ENCODE results near the gene IRS2. TPM values are rescaled to one million over a fixed set of nuclear protein-coding genes. Genes with fewer than 3 reads are reported as not detected.

The IRS2 gene
- total and polyA plus RNA-seq, 2 of the 8 experiments (the other 6 are each of a cell fraction or from before 2014, with no cell fraction given) = 2.6 to 17.0 TPM

GRCh38 chr13:109812382-109812781 is 26.0 kb upstream of the IRS2 start:
- H2AK5ac ChIP-seq (ENCODE audit: low read depth, low read length) = no peak overlapping the region
- no peaks in the 10 kb centered on the region for H3K79me1 ChIP-seq (ENCODE audit: low read depth, low read length)
- WGBS, 2 experiments (ENCODE audit: extremely low coverage in 1 of 2, insufficient coverage in 1 of 2, insufficient read length in 1 of 2, insufficient replicate concordance in 2 of 2, low coverage in 1 of 2, low lambda C conversion rate in 2 of 2, missing lambda C conversion rate in 1 of 2) = 96% methylated on average over 8 of the region's 8 CpGs; no CpG with 5 or more reads in 1 of the 2 experiments
- H3K79me2 ChIP-seq (ENCODE audit: control insufficient read depth in 1 of 2, insufficient read depth in 2 of 2, low read length in 2 of 2) = no peaks in the 10 kb centered on the region
- H3K36me3 ChIP-seq (ENCODE audit: control insufficient read depth in 2 of 4, insufficient read depth in 4 of 4, low read length in 3 of 4) = no peaks in the 10 kb centered on the region
- no peak overlapping the region for H3K4me2 ChIP-seq (ENCODE audit: insufficient read depth in 1 of 2, low read depth in 2 of 2, low read length in 2 of 2)
- no peak overlapping the region for H3K4ac ChIP-seq (replicated peaks; ENCODE audit: insufficient read length, low read depth, low read length)
- ChIA-PET CTCF (ENCODE audit: partially characterized antibody) (interaction anchor here (0.8 to 1.0 kb wide), 2 partner anchors 19 to 255 kb away, joined by 3 read pairs; no protein-coding TSS in a partner anchor), POLR2A (ENCODE audit: partially characterized antibody) (no interaction called here)
- H3K14ac ChIP-seq (ENCODE audit: insufficient read length) = no peak overlapping the region
- H2BK12ac ChIP-seq (ENCODE audit: low read depth, low read length) = no peak overlapping the region
- H2BK5ac ChIP-seq (ENCODE audit: low read depth, low read length) = no peak overlapping the region
- H3K4me3 ChIP-seq (ENCODE audit: extremely low read depth in 1 of 4, insufficient read depth in 2 of 4, low read depth in 3 of 4, low read length in 4 of 4) = no peak overlapping the region
- H4K20me1 ChIP-seq (replicated peaks in 1 of 2; ENCODE audit: control insufficient read depth in 1 of 2, insufficient read depth in 2 of 2, low read length in 2 of 2) = no peaks in the 10 kb centered on the region
- H3K27me3 ChIP-seq (replicated peaks in 1 of 4; ENCODE audit: control insufficient read depth in 3 of 4, extremely low read depth in 1 of 4, insufficient read depth in 3 of 4, low read length in 3 of 4) = no peaks in the 10 kb centered on the region; a peak in 1 of 7 replicates
- no peak overlapping the region for H2BK120ac ChIP-seq (replicated peaks; ENCODE audit: low read depth, low read length)
- H3K23me2 ChIP-seq (ENCODE audit: low read depth, low read length) = no peaks in the 10 kb centered on the region
- H3K56ac ChIP-seq (replicated peaks; ENCODE audit: insufficient read length, low read depth, low read length) = no peak overlapping the region
- no peak overlapping the region for H4K8ac ChIP-seq (ENCODE audit: extremely low read depth, insufficient read depth, low read length)
- no peak overlapping the region for H3K27ac ChIP-seq (ENCODE audit: low read depth, low read length)
- DNase-seq (ENCODE audit: low read depth in 1 of 2, low spot score in 2 of 2) (no peak), FAIRE-seq (no peak)
- no peak overlapping the region for H2BK20ac ChIP-seq (ENCODE audit: low read length)
- no peak overlapping the region for H3K9ac ChIP-seq (replicated peaks in 1 of 4; ENCODE audit: extremely low read depth in 1 of 4, low read depth in 3 of 4, low read length in 3 of 4)
- H3K4me1 ChIP-seq (replicated peaks in 1 of 4; ENCODE audit: control insufficient read depth in 3 of 4, insufficient read depth in 4 of 4, low read length in 3 of 4) = peaks cover 0 to 7% (median 3%) of the 10 kb centered on the region in 4 experiments; a peak in 2 of 7 replicates
- H3K9me3 ChIP-seq (ENCODE audit: insufficient read depth in 2 of 2, low read depth in 1 of 2, low read length in 1 of 2) = no peaks in the 10 kb centered on the region
- no peak overlapping the region for H4K5ac ChIP-seq (ENCODE audit: insufficient read length, low read depth, low read length)
- H3K18ac ChIP-seq (ENCODE audit: extremely low read depth, low read length) = no peak overlapping the region
- H3K23ac ChIP-seq (ENCODE audit: insufficient read length) = no peak overlapping the region
- H4K91ac ChIP-seq (replicated peaks; ENCODE audit: insufficient read length, low read length) = no peak overlapping the region
- H2AFZ ChIP-seq (ENCODE audit: low read length) = no peak overlapping the region
- no peak overlapping the region for H2BK15ac ChIP-seq (ENCODE audit: low read length)
- TF ChIP-seq MAX (IDR thresholded peaks at IDR 0.05) (no peak), ASH2L (IDR thresholded peaks at IDR 0.05; ENCODE audit: low read length) (no peak), ZNF274 (IDR thresholded peaks at IDR 0.05; ENCODE audit: borderline replicate concordance, extremely low read depth, low read length) (no peak), EGR1 (IDR thresholded peaks at IDR 0.05; ENCODE audit: borderline replicate concordance, low read depth, low read length) (no peak), SAP30 (IDR thresholded peaks at IDR 0.05; ENCODE audit: insufficient read depth, insufficient replicate concordance, low read length) (no peak), POLR2AphosphoS5 (IDR thresholded peaks at IDR 0.05; ENCODE audit: low read depth, low read length) (no peak), CTCF (IDR thresholded peaks at IDR 0.05; ENCODE audit: control extremely low read depth in 1 of 3, insufficient read depth in 1 of 3, low read depth in 1 of 3, low read length in 3 of 3) (no peak), USF2 (IDR thresholded peaks at IDR 0.05; ENCODE audit: low read length) (no peak), CBX5 (IDR thresholded peaks at IDR 0.05; ENCODE audit: low read depth, low read length) (no peak), JUN (IDR thresholded peaks at IDR 0.05; ENCODE audit: low read depth, low read length) (no peak)

All from H1 (cell line).